SHP77 (cell line): ENCODE results near the gene LAMA4.

Experiments used
- DNase-seq, 2 experiments: peaks; one replicate each; lab custom pipeline; 2025; lab: John Stamatoyannopoulos, UW

LAMA4 gene, protein sequence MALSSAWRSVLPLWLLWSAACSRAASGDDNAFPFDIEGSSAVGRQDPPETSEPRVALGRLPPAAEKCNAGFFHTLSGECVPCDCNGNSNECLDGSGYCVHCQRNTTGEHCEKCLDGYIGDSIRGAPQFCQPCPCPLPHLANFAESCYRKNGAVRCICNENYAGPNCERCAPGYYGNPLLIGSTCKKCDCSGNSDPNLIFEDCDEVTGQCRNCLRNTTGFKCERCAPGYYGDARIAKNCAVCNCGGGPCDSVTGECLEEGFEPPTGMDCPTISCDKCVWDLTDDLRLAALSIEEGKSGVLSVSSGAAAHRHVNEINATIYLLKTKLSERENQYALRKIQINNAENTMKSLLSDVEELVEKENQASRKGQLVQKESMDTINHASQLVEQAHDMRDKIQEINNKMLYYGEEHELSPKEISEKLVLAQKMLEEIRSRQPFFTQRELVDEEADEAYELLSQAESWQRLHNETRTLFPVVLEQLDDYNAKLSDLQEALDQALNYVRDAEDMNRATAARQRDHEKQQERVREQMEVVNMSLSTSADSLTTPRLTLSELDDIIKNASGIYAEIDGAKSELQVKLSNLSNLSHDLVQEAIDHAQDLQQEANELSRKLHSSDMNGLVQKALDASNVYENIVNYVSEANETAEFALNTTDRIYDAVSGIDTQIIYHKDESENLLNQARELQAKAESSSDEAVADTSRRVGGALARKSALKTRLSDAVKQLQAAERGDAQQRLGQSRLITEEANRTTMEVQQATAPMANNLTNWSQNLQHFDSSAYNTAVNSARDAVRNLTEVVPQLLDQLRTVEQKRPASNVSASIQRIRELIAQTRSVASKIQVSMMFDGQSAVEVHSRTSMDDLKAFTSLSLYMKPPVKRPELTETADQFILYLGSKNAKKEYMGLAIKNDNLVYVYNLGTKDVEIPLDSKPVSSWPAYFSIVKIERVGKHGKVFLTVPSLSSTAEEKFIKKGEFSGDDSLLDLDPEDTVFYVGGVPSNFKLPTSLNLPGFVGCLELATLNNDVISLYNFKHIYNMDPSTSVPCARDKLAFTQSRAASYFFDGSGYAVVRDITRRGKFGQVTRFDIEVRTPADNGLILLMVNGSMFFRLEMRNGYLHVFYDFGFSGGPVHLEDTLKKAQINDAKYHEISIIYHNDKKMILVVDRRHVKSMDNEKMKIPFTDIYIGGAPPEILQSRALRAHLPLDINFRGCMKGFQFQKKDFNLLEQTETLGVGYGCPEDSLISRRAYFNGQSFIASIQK (N-terminal part only)

DNA sequence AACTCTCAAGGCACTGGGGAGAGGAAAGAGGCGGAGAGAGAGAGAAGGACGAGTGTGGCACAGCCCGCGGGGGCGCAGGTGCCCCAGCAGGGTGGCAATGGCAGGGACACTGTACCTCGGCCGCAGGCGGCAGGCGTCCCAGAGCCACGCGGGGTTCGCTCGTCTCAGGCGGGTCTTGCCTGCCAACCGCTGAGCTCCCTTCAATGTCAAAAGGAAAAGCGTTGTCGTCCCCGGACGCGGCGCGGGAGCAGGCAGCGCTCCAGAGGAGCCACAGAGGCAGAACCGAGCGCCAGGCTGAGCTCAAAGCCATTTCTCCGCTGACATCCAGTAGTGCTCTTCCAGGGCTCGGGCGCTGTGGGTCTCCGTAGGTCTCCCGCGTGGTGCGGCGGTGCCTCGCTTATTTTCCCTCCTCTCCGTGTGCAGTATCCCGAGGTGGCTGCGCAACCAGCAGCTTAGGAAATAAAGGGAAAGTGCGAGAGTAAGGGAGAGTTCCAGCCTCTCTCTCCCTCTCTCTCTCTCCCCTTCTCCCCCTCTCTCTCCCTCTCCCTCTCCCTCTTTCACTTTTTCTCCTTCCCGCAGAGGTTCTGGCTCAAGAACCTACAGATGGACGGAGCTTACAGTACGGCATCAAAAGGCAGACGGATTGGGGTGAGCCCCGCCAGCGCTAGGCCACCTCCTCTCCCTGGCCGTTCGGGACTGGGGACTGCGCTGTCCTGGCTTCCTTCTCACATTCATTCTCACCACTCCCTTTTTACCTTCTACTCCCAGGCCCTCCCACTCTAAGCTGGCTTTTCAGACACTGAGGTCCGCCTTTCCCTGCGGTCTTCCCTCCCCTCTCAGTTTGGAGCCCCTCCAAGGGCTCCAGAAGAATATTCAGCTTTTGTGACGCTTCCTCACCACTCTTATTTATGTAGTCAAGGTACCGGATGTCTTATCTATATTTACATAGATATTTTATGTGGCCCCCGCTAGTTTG is at the start of gene LAMA4:
LAMA4 (minus strand) TSS at position 727 of the 976 bp plus-strand sequence; CDS start at position 310, 417 bp downstream.
- DNase-seq, result peak; percentile 45 to 52

DNA sequence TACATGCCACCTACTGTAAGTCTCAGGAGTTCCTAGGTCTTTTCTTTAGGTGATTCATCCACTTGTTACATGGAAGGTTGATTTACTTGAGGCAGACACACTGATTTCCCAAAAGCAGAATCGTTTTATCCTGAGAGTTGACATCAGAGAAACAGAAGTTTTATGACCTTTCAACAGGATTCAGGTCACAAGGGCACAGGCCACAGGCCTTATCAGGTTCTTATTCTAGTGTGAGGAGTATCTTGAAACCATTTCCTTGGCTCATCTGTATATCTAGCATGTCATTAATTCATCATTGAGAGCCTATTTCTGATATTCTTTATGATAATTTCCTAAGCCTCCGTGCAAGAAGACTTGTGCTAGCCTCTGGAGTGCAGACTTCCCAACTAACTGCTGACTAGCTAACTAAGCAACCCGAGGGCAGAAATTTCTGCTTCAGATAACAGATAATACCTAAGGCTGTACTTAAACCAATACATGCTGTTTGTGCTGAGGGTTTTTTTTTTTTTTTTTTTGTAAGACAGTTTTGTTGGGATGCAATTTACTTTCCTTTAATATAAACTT is 47.9 kb upstream of the LAMA4 start:
- no peak for DNase-seq

DNA sequence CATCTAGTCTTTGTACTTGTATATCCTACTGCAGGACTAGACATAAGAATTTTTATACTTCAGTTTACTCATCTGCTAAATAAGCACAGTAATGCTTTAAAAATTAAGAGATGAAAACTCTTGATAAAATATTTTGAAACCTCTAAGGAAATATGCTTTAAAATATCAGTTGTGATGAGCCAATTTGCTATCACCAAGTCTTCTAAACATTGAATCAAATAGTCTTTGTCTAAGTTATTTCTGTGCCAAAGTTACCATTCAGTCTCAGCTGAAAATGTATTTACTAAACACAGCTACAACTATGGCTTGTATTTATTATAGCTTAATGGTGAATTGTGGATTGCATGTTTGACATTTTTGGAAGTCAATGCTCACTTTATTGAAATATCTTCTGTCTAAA is 46.5 kb upstream of the LAMA4 start:
- no peak for DNase-seq

DNA sequence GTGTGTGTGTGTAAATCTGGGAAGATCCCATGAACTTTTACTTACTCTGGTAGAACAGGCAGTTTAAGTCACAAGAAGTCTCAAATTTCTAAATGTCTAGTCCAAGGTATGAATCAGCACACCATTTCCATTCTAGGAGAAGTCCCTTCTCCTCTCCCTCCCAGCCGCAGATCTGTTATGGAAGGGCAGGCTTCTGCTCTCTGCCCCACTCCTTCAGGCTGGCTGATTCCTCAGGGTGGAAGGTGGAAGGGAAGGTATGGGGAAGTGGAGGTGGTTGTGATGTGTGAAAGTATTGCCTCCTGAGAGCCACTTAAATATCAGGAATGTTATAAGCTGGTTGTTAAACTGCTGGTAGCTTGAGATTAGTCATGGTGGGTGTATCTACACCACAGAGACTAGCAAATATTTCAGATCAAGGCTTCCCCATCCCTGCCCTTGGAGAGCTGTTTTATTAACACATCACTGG is 44.5 kb upstream of the LAMA4 start:
- no peak for DNase-seq

DNA sequence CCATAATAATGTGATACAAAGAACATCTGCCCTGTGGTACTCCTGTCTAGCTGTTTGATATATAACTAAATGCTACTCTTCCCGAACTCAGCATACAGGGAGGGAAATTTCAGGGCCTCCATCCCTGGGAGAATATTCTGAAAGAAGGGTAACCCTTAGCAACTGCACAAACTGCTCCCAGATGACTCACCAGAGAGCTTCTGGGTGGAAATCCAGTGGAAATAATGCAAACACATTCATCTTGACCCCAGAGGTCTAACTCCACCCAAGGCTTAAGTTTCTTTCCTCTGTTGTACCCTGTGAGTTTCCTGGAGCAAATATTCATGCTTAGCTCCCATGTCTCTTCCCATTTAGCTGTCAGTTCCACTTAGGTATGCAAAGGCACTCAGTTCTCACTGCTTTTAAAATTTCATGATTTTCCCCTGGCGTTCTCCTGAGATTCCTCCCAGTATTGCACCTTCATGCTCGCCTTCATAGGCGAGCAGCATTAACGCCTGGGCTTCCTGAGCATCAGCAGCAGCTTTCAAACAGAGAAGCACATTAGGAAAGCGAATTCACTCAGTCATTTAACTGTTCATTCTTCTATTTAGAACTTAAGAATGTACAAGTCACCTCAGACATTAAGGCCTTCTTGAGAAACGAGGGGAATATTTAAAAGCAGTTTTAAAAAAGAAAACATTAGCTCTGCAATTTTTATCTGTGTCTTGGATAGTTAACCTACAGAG is 43.8 kb upstream of the LAMA4 start:
- DNase-seq, result no peak

DNA sequence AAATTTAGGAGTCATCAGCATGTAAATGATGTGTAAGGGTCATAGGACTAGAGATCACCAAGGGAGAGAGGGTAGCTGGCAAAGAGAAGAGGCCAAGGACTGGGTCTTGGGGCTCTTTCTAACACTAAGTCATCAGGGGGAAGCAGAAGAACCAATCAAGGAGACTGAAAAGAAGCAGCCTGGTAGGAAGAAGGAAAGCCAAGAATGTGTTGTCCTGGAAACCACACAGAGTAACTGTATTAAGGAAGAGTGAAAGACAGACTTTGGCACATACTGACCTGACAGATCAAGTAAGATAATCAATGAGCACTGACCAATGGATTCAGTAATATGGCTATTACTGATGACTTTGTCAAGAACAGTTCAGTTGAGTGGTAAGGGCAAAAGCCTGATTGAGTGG is 42.3 kb upstream of the LAMA4 start:
- no peak for DNase-seq

DNA sequence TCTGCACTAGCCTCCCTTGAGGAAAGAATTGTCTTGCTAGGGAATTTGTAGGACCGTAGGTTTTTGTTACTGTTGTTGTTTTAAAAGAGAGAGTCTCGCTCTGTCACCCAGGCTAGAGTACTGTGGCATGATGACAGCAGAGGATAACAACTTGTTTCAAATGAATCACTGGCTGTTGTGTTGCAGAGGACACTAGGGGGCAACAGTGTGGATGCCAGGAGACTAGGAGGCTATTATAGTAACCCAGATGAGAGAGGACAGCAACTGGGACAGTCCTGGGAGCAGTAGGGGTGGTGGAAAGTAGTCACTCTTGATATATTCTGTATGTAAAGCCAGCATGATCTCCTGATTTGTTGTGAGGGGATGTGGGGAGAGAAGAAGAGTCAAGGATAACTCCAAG is 41.8 kb upstream of the LAMA4 start:
- peak in 1 of 2 experiments; percentile 6 for DNase-seq

DNA sequence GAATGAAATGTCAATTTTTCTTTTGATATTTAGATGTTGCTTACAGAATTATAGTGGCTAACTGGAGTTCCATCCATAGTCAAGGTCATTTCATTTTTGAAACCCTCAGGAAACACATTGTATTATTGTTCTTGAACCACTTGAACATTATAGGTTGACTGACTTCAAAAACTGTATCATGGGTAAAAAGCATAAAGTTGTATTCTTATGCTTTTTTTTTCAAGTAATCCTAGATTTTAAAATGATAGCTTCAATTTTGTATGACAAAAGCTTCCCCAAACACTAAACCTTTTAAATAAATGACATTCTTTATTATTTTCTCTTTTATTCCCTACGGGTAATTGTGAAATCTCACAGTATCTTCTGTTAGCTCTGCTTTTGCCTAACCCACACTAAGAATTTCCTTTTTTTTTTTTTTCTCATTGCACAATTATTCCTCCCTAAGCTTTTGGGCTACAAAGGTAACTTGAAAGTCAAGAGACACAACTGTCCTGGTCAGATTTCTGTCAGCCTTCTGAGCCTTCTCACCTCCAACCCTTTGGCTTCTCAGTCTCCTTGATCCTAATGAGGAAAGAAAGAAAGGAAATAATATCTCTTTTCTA is 36.9 kb upstream of the LAMA4 start:
- DNase-seq, result no peak

DNA sequence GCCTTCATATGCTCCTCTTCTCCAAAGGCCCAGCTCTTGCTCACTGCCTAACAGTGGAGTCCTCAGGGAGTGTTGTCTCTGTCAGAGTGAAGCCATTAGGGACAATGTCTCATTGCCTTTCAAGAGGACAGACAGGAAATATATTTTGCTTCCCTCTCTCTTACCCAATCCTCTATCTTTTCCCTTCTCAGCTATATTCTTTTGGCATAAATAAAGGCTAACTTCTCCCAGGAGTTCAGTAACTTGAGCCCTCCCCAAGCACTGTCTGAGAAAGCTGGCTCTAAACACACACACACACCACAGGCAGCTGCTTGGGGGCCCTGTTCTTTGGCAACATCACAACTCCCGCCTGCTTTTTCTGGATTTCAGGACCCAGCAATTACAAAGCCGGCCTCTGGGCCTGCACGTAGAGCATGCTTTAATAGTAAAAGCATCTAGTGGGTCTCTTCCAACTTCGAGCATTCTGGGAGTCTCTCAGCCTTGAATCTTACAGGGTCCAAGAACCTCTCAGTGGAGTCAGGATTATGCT is 34.7 kb upstream of the LAMA4 start:
- peak; percentile 49 to 70 for DNase-seq

DNA sequence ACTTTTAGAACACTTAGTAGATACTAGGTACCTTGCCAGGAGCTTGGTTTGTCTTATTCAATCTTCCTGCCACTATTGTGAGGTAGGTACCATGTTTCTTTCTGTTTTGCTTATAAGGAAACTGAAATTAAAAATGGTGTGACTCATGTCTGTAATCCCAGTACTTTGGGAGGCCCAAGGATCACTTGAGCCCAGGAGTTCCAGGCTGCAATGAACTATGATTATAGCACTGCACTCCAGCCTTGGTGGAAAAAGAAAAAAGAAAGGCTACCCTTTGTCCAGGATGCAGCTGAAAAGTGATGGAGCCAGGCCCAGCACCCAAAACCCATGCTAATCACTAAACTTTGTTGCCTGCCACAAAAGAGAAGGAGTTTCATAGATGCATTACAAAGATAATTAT is 34.1 kb upstream of the LAMA4 start:
- DNase-seq, result no peak

DNA sequence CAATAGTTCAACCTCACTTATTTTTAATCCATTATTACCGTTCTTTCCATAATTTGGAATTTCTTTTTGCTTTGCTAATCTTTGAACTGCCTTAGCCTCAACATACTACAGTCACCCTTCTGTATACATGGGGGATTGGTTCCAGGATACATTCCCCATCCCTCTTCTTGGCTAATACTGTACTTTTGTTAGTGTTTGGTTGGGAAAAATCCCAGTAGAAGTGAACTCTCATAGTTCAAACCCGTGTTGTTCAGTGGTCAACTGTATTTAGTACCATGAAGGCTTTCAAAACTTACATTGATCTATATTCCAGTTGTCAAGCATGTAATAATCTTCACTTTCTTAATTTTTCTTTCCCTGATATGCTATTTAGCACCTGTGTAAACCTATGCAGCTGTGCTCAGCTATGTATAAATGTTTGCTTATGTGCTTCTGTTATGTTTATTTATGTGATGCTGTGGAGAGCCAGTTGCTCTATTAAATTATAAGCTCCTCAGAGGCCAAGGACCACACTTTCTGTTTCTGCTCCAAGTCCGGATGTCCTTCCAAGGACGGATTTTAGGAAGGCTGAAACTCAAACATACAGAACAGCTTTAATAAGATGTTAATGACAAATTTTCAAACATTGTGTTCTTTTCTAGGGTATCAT is 33.3 kb upstream of the LAMA4 start:
- peak; percentile 52 to 64 for DNase-seq

DNA sequence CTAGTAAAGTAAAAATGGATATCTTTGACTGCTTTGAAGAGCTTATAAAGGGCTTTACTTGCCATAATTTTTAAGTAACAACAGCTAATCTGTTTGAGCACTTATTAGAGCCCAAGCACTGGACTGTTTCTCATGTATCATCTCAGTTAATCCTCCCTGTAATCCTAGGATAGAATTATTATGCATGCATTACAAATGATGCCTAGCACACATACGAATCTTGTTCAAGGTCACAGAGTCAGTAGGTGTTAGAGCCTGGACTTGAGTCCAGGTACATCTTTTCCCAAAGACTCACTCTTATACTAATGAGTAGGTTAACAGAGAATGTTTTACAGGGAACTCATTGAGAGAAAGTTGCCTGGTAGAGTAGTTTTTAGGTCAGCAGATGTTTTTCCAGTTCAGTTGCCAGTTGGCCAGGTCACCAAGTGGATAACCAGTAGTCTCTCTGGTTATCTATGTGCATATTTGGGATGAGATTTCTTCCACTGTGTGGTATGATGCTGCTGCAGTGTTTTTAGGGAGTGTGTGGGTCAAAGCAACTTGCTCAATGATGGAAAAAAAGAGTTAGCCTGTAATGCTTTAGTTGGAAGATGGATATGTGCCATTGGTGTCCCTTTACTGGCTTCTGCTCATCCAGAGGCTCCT is 32.3 kb upstream of the LAMA4 start:
- DNase-seq, result no peak

DNA sequence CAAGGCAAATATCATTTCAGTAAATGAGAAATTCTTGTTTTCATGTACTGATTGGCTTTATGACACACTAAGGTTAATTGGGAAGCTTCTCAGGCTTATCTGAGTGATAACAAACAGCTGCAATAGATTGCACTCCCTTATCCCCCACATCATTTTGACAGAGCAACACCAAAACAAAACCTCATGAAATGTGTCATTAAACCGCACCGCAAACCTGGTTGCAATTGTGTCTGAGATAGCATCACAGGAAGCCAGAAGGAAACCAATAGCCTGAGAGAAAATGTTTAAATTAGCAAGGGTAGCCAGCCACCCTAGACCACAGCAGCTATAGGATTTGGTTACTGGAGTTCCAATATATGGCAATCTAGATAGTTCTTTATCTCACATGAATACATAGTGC is 31.6 kb upstream of the LAMA4 start:
- no peak for DNase-seq

DNA sequence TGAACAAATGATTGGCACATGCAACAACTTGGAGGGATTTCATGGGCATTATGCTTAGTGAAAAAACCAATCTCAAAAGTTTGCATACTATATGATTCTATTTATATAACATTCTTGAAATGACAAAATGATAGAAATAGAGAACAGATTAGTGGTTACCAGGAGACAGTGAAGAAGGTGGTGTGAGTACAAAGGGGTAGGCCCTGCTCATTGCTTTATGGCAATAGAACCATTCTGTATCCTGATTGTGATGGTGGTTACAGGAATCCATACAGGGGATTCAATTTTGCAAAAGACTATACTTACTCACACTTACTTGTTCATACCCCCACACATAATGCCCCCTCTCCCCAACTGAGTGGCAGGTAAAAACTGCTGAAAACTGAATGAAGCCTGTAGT is 30.2 kb upstream of the LAMA4 start:
- DNase-seq, result no peak

DNA sequence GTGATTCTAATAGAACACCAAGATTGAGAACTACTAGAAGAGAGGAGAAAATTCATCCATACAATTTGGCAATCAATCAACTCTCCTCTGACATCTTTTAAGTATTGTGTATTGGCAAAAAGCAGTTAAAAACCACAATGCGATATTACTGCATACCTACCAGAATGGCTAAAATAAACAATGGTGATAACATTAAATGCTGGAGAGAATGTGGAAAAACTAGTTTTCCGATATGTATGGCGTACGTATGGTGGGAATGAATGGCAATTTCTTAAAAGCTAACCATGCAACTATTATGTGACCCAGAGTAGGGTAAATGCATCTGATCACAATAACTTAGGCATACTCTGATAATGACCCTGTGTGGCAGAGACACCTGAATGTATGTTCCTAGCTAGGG is 29.3 kb upstream of the LAMA4 start:
- no peak for DNase-seq

DNA sequence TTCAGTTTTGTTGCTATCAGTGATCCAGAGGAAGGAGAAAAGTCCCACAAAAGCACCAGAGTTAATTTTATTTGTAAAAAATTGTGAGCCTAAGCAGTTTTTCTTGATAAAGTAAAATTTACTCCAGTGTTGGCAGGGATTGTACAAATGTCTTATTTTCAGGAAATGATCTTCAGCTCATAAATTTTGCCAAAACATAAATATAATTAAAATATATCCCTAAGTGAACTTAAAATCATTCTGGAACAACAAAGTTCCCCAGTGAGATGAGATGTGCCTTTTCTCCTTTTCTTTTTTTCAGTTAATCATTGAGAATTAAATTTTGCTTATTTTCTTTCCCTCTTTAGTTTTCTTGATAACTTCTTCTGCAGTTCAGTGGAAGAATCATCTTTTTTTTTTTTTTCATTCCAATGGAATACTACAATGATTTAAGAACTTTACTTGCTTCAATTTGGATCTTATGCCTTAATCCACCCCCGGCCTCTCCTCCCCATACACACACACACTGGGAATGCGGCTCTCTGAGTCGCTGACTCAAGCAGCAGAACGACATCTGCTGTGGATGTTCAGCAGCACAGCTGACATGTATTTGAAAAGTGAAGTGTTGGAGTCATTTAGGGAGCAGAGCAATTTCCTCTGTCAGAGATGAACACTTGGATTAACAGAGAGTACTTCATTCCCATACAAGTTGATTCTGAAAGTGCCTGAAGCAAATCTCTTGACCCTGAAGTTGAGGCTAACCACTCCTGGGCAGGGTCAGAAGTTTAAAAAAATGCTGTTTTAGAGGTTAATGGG is 27.7 kb upstream of the LAMA4 start:
- peak; percentile 56 to 84 for DNase-seq
